Right forelimb (tissue), 1 donor: ENCODE data around the gene FAM24B.

Experiments used
- DNase-seq: peaks from one replicate; pipeline ENCODE4 v3.0.0-alpha.2; 2018

The FAM24B gene

GRCh38 chr10:122822973-122823690 is 56.2 kb downstream of the FAM24B start:
- no peak for DNase-seq

- no peak for DNase-seq
These were observed 57.6 kb downstream of the FAM24B start for GRCh38 chr10:122821808-122822207.

GRCh38 chr10:122815458-122815857 is 63.9 kb downstream of the FAM24B start:
- no peak for DNase-seq

- no peak for DNase-seq
These were observed 64.9 kb downstream of the FAM24B start for GRCh38 chr10:122814493-122814892.

GRCh38 chr10:122812751-122813150 is 66.6 kb downstream of the FAM24B start:
- DNase-seq, result no peak

GRCh38 chr10:122802282-122802681 is 77.1 kb downstream of the FAM24B start:
- DNase-seq, result no peak
